ENCODE data around the gene LCK. TPM values are rescaled to one million over a fixed set of nuclear protein-coding genes. Genes with fewer than 3 reads are reported as not detected.

Gene LCK
- polyA plus RNA-seq, 1 donor from 2014 or later = not detected

- no peak overlapping the region for H3K4me2 ChIP-seq (ENCODE audit: low read length)
- TF ChIP-seq CTCF (IDR thresholded peaks at IDR 0.05; ENCODE audit: poor library complexity, severe bottlenecking) (peak; percentile 42), SMC3 (conservative IDR thresholded peaks at IDR 0.05; ENCODE audit: poor library complexity) (no peak), EP300 (conservative IDR thresholded peaks at IDR 0.05; ENCODE audit: poor library complexity, severe bottlenecking) (no peak), EZH2 (IDR thresholded peaks at IDR 0.05; ENCODE audit: borderline replicate concordance, insufficient read depth, low read length, poor library complexity, severe bottlenecking) (no peak), TAF1 (IDR thresholded peaks at IDR 0.05; ENCODE audit: low read depth) (no peak)
- H3K9me3 ChIP-seq (ENCODE audit: low read length) = no peaks in the 10 kb centered on the region
- no peaks in the 10 kb centered on the region for H3F3A ChIP-seq (ENCODE audit: insufficient read depth, low read length, poor library complexity, severe bottlenecking)
- H3K9me2 ChIP-seq (ENCODE audit: insufficient read depth, low read length) = no peaks in the 10 kb centered on the region
- H2AFZ ChIP-seq (ENCODE audit: low read depth, low read length) = no peak overlapping the region
- no peaks in the 10 kb centered on the region for H3K79me2 ChIP-seq (replicated peaks; ENCODE audit: insufficient read depth, low read length)
- H3K27me3 ChIP-seq (ENCODE audit: insufficient read depth, low read depth, low read length) = no peaks in the 10 kb centered on the region
- H3K9ac ChIP-seq (ENCODE audit: low read length) = no peak overlapping the region
- H3K4me3 ChIP-seq (ENCODE audit: low read length) = no peak overlapping the region
- no peaks in the 10 kb centered on the region for H4K20me1 ChIP-seq (ENCODE audit: insufficient read depth)
- H3K27ac ChIP-seq (ENCODE audit: low read length) = no peak overlapping the region
- no peaks in the 10 kb centered on the region for H3K36me3 ChIP-seq (ENCODE audit: insufficient read depth, low read length)
Measured at GRCh38 chr1:32247983-32248889, 2.8 kb upstream of the LCK start.

GRCh38 chr1:32249831-32250525 lies 1.1 kb upstream of the LCK start:
- Histone ChIP-seq H3K27me3 (ENCODE audit: insufficient read depth, low read depth, low read length) (no peaks in the 10 kb centered on the region), H3K4me3 (ENCODE audit: low read length) (no peak overlapping the region), H4K20me1 (ENCODE audit: insufficient read depth) (no peaks in the 10 kb centered on the region), H3K36me3 (ENCODE audit: insufficient read depth, low read length) (no peaks in the 10 kb centered on the region), H2AFZ (ENCODE audit: low read depth, low read length) (no peak overlapping the region), H3K9me3 (ENCODE audit: low read length) (no peaks in the 10 kb centered on the region), H3K79me2 (replicated peaks; ENCODE audit: insufficient read depth, low read length) (no peaks in the 10 kb centered on the region), H3F3A (ENCODE audit: insufficient read depth, low read length, poor library complexity, severe bottlenecking) (no peaks in the 10 kb centered on the region), H3K9ac (ENCODE audit: low read length) (no peak overlapping the region), H3K27ac (ENCODE audit: low read length) (no peak overlapping the region), H3K4me2 (ENCODE audit: low read length) (no peak overlapping the region), H3K9me2 (ENCODE audit: insufficient read depth, low read length) (no peaks in the 10 kb centered on the region)
- TF ChIP-seq EZH2 (IDR thresholded peaks at IDR 0.05; ENCODE audit: borderline replicate concordance, insufficient read depth, low read length, poor library complexity, severe bottlenecking) = no peak
- TF ChIP-seq RAD21 (conservative IDR thresholded peaks at IDR 0.05) = no peak
- TF ChIP-seq CTCF (IDR thresholded peaks at IDR 0.05; ENCODE audit: poor library complexity, severe bottlenecking) = no peak
- no peak for TF ChIP-seq REST (IDR thresholded peaks at IDR 0.05; ENCODE audit: borderline replicate concordance)
- TF ChIP-seq TAF1 (IDR thresholded peaks at IDR 0.05; ENCODE audit: low read depth) = no peak
- TF ChIP-seq MXI1 (conservative IDR thresholded peaks at IDR 0.05; ENCODE audit: poor library complexity, severe bottlenecking) = no peak
- TF ChIP-seq EP300 (conservative IDR thresholded peaks at IDR 0.05; ENCODE audit: poor library complexity, severe bottlenecking) = no peak
- no peak for TF ChIP-seq POLR2AphosphoS5 (IDR thresholded peaks at IDR 0.05)
- TF ChIP-seq SMC3 (conservative IDR thresholded peaks at IDR 0.05; ENCODE audit: poor library complexity) = no peak
